DMS 273 treated with DMSO at 0.1 percent for 48 hours (cell line): ENCODE measurements around the gene UROC1.

Source experiments
- DNase-seq: peaks from one replicate; lab custom pipeline; 2025; lab: John Stamatoyannopoulos, UW

Gene UROC1

DNA sequence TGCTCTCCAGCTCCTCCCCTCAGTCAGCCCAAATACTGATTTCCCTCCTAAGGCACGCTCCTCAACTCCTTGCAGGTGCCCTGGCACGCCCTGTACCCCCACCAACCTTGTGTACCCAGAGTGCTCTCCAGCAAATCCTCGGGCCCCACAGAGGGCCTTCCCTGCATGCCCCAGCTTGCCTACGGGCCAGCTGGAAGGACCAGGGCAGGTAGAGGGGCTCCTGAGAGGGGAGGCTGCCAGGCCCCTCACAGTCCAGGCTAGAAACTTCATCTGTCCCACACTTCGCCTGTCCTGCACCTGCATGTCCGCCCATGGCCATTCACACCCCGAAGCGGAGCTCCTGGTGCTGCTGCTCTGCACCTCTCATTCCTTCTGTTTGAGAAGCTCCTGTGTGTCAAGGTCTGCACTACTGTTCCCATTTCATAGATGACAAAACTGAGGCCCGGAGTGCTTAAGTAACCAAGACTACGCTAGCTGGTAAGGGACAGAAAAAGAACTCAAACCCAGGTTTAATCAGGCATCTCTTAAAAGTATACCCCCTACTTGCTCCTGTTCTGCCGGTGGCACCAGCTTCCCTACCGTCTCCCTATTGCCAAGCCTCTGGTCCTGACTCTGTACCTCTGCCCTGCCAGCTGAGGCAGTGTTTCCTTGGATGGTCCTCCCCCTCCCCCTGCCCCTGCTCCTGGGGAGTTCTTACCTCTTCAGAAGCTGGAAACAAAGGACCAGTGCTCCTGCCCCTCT lies 77.4 kb downstream of the UROC1 start:
- no peak for DNase-seq

DNA sequence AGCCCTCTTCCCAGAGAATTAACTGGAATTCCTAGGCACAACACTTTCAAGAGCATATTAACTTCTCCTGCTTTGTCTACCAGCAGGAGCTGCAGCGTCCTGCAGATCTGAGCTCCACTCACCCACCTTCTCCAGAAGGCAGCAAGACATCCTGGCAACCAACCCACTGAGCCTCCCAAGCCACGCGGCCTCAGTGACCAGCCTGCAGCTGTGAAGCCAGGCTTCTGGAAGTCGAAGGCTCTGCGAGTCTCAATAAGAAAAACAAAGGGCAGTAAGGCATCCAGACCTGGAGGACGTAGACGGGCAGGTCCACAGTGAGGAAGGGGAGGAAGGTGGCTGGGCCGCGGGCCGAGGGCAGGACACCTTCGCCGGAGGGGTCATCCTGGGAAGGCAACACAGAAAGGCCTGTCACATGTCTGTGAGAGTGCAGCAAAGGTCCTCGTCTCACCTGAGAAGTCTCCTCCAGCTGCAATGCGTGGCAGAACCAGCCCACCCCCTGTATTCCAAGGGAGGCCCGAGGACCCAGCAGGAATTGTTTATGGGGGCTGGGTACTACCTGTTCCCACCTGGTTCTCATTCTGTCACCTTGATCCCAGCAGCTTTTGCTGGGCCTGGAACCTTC lies 78.1 kb downstream of the UROC1 start:
- DNase-seq: no peak

DNA sequence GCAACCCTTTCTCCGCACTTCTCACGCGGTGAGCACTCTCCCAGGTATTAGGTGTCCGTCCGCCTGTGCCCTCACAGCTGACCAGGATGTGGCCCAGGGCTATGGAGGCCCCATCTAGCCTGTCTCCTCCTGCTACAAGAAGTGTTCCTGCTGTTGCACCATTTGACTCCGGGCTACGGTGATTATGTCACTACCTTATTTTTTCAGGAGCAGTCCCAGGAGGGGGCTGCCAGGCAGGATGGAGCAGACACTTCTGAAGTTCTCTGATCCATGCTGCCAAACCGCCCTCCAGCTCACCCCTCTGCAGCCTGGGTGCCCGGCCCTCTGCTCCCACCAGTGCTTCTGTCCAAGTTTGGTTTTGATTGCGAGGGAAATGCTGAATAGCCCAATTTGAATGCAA lies 78.8 kb downstream of the UROC1 start:
- no peak for DNase-seq

GRCh38 chr3:126438186-126438585 lies 79.4 kb downstream of the UROC1 start:
- no peak for DNase-seq

DNA sequence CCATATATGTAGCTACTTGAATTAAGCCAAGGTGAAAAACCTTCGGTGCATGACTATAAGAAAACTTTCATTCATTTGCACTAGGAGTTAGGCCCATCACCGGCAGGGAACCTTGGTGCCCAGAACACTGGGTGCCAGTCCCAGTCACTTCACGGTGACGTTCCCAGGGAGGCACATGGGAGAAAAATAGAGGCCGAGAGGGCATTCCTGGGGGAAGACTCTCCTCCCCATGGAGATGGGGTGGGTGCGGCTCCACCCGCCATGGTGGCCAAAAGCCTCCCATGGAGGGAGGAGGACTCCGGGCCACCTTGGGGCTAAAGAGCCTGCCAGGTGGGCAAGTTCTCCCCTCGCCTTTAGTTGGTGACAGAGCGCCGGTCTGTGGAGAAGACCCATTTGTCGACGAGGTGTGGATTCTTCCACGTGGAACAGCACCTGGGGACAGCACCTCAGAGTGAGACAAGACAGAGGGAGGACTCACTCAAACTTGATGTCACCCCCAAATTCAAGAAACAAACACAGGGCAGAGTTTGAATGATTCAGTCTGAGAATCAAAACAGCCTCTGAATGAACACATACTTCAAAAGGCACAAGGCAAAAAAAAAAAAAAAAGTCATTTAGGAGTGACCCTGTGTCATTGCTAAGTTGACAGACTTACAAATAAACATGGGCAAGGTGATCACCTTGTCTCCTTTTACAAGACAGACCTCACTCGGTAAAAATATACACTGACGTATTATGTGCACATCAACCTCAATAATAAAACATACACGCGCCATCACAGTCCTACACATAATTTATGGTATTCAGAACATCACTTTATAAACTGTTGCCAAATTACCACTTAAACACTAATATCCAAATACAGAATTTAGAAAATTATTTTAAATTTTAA lies 80.5 kb downstream of the UROC1 start:
- DNase-seq: no peak

GRCh38 chr3:126435456-126436315 lies 81.9 kb downstream of the UROC1 start:
- no peak for DNase-seq

DNA sequence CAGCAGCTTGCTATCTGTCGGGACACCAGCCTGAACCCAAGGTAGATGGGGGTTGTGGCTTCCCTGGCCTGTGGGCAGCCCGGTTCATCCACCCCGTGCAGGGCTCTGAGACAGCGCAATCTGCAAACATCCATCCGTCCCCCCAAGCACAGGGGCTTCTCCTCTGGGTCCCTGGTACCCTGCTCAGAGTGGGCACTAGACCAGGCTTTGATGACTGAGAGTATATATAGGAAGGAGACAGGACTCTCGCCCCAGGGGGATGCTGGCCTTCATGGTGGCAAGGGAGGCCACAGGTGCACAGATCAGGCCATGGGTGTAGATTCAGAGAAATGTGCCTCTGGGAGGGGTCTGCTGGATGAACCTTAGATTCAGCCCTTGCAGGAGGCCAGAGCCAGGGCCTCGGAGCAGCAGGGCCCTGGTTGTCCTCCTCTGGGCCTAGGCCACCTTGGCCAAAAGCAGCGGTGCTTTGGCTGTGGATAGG lies 82.6 kb downstream of the UROC1 start:
- no peak for DNase-seq

DNA sequence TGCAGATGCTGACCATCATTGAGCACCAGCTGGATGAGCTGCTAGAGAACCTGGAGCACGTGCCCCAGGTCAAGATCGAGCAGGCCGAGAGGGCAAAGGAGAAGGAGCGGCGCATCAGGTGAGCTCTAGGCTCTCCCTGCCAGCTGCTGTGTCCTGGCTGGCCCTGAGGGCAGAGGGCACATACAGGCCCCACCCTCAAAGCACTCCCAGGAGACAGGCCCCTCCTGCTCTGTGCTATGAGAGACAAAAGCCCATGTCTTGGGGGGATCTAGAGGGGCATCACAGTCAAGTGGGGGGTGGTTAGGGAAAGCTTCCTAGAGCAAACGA lies 83.3 kb downstream of the UROC1 start:
- no peak for DNase-seq

- no peak for DNase-seq
Observed at GRCh38 chr3:126433496-126434263, 83.9 kb downstream of the UROC1 start.

GRCh38 chr3:126433105-126433430 lies 84.5 kb downstream of the UROC1 start:
- no peak for DNase-seq

GRCh38 chr3:126432361-126433104 lies 85.0 kb downstream of the UROC1 start:
- no peak for DNase-seq
